GM06990 (cell line): ENCODE data around the gene FARSA.

Source experiments
- DNase-seq: peaks from one replicate; pipeline ENCODE4 v3.0.0-alpha.2; 2011; ENCODE audit not compliant: insufficient read length; ENCODE audit errors: extremely low read depth
- H3K27me3 ChIP-seq: replicated peaks from 2 replicates; pipeline ENCODE4 v1.6.0; 2011; ENCODE audit warnings: low read length; ENCODE audit not compliant: control insufficient read depth, insufficient read depth
- H3K36me3 ChIP-seq: 2 replicates; pipeline ENCODE4 v1.5.1; 2011; ENCODE audit warnings: low read length; ENCODE audit not compliant: control insufficient read depth, insufficient read depth
- H3K4me3 ChIP-seq: replicated peaks from 2 replicates; pipeline ENCODE4 v1.5.1; 2011; ENCODE audit warnings: low read depth, mild to moderate bottlenecking, control low read depth, low read length
- CTCF ChIP-seq: IDR thresholded peaks from 2 replicates; pipeline ENCODE4 v1.5.1; 2011; ENCODE audit warnings: low read length, control low read depth, mild to moderate bottlenecking, inconsistent platforms; ENCODE audit not compliant: insufficient read depth, poor library complexity, severe bottlenecking

FARSA gene

GRCh38 chr19:12939975-12940423, 6.5 kb upstream of the FARSA start:
- Histone ChIP-seq H3K36me3 (peaks cover 34% of the 10 kb centered on the region), H3K27me3 (no peaks in the 10 kb centered on the region), H3K4me3 (peak overlapping the region; percentile 99)
- no peak for DNase-seq
- TF ChIP-seq CTCF: no peak

GRCh38 chr19:12938779-12939601, 5.5 kb upstream of the FARSA start:
- H3K4me3 ChIP-seq: peak overlapping the region; percentile 99
- peak; percentile 50 for DNase-seq
- H3K27me3 ChIP-seq: no peaks in the 10 kb centered on the region
- H3K36me3 ChIP-seq: peaks cover 34% of the 10 kb centered on the region
- TF ChIP-seq CTCF: peak; percentile 3

- Histone ChIP-seq H3K36me3 (peaks cover 27% of the 10 kb centered on the region), H3K27me3 (no peaks in the 10 kb centered on the region), H3K4me3 (peak within 1 kb of the TSS; percentile 99)
- DNase-seq: peak; percentile 98
- no peak for TF ChIP-seq CTCF
These were observed 4.6 kb upstream of the FARSA start, which contains the start of gene CALR for GRCh38 chr19:12937927-12938778. Gene CALR (plus strand): TSS chr19:12938609. CDS start chr19:12938680, 71 bp downstream.

- peaks cover 27% of the 10 kb centered on the region for H3K36me3 ChIP-seq
- TF ChIP-seq CTCF: no peak
- DNase-seq: peak; percentile 48
- no peaks in the 10 kb centered on the region for H3K27me3 ChIP-seq
- peak overlapping the region; percentile 65 for H3K4me3 ChIP-seq
These were observed 3.8 kb upstream of the FARSA start for GRCh38 chr19:12937093-12937926.

- Histone ChIP-seq H3K27me3 (no peaks in the 10 kb centered on the region), H3K36me3 (peaks cover 22% of the 10 kb centered on the region), H3K4me3 (no peak overlapping the region)
- no peak for DNase-seq
- no peak for TF ChIP-seq CTCF
These were observed 3.1 kb upstream of the FARSA start for GRCh38 chr19:12936582-12936981.
